ENCODE measurements around the gene NCAPD2. TPM values are rescaled to one million over a fixed set of nuclear protein-coding genes. Genes with fewer than 3 reads are reported as not detected.
A peak's percentile ranks its signal among the peaks of the same experiment; 100 is the strongest.

Gene NCAPD2
- total RNA-seq, 1 experiment from 2014 or later = 114 TPM

- WGBS (ENCODE audit: extremely low coverage, insufficient read length, low lambda C conversion rate) = no CpG with 5 or more reads among the region's 26 CpGs
- TF ChIP-seq CTCF (conservative IDR thresholded peaks at IDR 0.05) = no peak
- Histone ChIP-seq H4K8ac (replicated peaks; ENCODE audit: insufficient read length, low read depth, low read length) (no peak overlapping the region), H3K79me1 (ENCODE audit: insufficient read depth, low read depth, low read length, poor library complexity, severe bottlenecking) (no peaks in the 10 kb centered on the region), H2BK20ac (ENCODE audit: low read depth, low read length, poor library complexity, severe bottlenecking) (no peak overlapping the region), H3K9ac (ENCODE audit: extremely low read depth, insufficient read length, low read length) (no peak overlapping the region), H3K18ac (ENCODE audit: insufficient read length, low read depth, low read length) (no peak overlapping the region), H3K14ac (ENCODE audit: insufficient read depth, low read length) (no peak overlapping the region), H3K4ac (ENCODE audit: low read depth, low read length) (no peak overlapping the region), H3K23ac (ENCODE audit: insufficient read length, low read depth, low read length) (no peak overlapping the region), H2BK12ac (ENCODE audit: insufficient read length, low read depth, low read length) (no peak overlapping the region), H3K4me2 (ENCODE audit: insufficient read depth, insufficient read length, low read length) (no peak overlapping the region), H3K56ac (ENCODE audit: insufficient read length, low read depth, low read length) (no peak overlapping the region), H2BK15ac (ENCODE audit: low read depth, low read length) (no peak overlapping the region), H2BK120ac (ENCODE audit: low read depth, low read length, poor library complexity, severe bottlenecking) (no peak overlapping the region), H2AK5ac (ENCODE audit: insufficient read length, low read length) (no peak overlapping the region), H4K20me1 (ENCODE audit: control insufficient read depth, insufficient read depth, insufficient read length) (peaks cover 2% of the 10 kb centered on the region), H3K23me2 (ENCODE audit: insufficient read length, low read depth, low read length, poor library complexity, severe bottlenecking) (no peaks in the 10 kb centered on the region), H3K27ac (ENCODE audit: insufficient read length, low read depth, low read length) (no peak overlapping the region), H3K4me1 (ENCODE audit: insufficient read depth, low read length) (no peaks in the 10 kb centered on the region), H3K79me2 (ENCODE audit: insufficient read depth, low read length) (no peaks in the 10 kb centered on the region), H2BK5ac (ENCODE audit: insufficient read length, low read length) (no peak overlapping the region), H3T11ph (ENCODE audit: low read length) (no peak overlapping the region), H4K5ac (ENCODE audit: insufficient read length, low read depth, low read length) (no peak overlapping the region), H3K27me3 (ENCODE audit: insufficient read depth, low read length) (no peaks in the 10 kb centered on the region), H3K9me3 (ENCODE audit: control insufficient read depth, low read depth, low read length) (no peaks in the 10 kb centered on the region), H4K91ac (ENCODE audit: insufficient read length, low read depth, low read length) (no peak overlapping the region), H2AFZ (ENCODE audit: low read length) (no peak overlapping the region)
- peak overlapping the region in 2 of 3 experiments; percentile 53 to 65; a peak in 3 of 7 replicates for H3K27ac Mint-ChIP-seq
- no peaks in the 10 kb centered on the region for H3K9me3 Mint-ChIP-seq
- DNase-seq = peak; percentile 37
- peaks cover 38 to 77% (median 56%) of the 10 kb centered on the region in 3 experiments for H3K36me3 Mint-ChIP-seq (ENCODE audit: insufficient read depth in 1 of 3, low read depth in 3 of 3)
- no peak overlapping the region for H3K4me3 Mint-ChIP-seq
- peaks cover 5% of the 10 kb centered on the region; the same call in 1 of the 2 replicates for H3K27me3 Mint-ChIP-seq (ENCODE audit: low read depth)
- H3K4me1 Mint-ChIP-seq = peaks cover 31% of the 10 kb centered on the region in 2 experiments
Observed at GRCh38 chr12:6541371-6542165, 47.7 kb downstream of the NCAPD2 start.

Data from H9 (cell line).